DMS79 treated with DMSO at 0.1 percent for 48 hours (cell line): Measurements from ENCODE around the gene BLM.

ENCODE experiments used
- DNase-seq: peaks from one replicate; lab custom pipeline; 2025; lab: John Stamatoyannopoulos, UW

BLM gene

GRCh38 chr15:90790057-90790456 lies 72.9 kb downstream of the BLM start:
- no peak for DNase-seq

DNA sequence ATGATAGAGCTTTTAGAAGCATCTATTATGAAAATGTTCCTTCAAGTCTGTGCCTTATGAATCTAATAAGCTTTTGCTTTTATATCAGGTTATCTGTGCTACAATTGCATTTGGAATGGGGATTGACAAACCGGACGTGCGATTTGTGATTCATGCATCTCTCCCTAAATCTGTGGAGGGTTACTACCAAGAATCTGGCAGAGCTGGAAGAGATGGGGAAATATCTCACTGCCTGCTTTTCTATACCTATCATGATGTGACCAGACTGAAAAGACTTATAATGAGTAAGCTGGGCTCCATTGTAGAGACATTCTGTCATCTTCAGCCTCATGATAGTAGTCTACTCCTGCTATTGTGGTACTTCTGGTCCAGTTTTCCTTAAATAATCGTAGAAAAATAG lies 73.4 kb downstream of the BLM start:
- no peak for DNase-seq

GRCh38 chr15:90794538-90794937 lies 77.4 kb downstream of the BLM start:
- no peak for DNase-seq

GRCh38 chr15:90799639-90800170 lies 82.6 kb downstream of the BLM start:
- no peak for DNase-seq

GRCh38 chr15:90801803-90802202 lies 84.7 kb downstream of the BLM start:
- DNase-seq: no peak

GRCh38 chr15:90807074-90807785 lies 90.1 kb downstream of the BLM start:
- no peak for DNase-seq

- no peak for DNase-seq
Observed at GRCh38 chr15:90807786-90808086, 90.6 kb downstream of the BLM start.

DNA sequence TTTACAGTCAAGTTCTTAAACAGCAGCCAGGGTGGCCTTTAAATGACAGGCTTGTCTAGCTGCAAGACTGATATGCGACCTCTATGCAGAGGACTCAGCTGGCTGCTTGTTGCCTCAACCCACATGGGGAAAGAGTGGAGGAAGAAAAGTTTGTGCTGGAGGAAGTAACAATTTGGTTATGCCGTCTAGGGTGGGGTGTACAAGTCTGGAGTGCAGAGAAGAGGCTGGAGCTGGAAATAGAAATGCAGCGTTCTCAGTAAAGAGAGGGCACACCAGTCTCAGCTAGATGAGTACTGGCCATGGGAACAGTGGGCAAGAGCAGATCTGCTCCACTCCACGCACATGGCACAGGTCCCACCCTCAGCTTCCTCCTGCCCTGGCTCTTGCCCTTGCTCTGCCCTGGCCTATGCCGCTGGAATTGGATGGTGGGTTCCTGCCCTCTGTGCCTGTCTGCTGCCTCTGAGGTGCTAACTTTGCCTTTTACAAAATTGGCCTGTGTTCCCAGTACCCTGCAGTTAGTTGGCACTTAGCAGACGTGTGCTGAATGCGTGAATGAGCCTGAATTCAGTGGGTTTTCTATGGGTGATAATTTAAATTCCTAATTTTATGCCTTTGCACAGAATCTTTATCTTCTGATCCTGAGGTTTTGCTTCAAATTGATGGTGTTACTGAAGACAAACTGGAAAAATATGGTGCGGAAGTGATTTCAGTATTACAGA lies 91.5 kb downstream of the BLM start:
- DNase-seq: no peak

GRCh38 chr15:90809536-90809935 lies 92.4 kb downstream of the BLM start:
- DNase-seq: no peak

DNA sequence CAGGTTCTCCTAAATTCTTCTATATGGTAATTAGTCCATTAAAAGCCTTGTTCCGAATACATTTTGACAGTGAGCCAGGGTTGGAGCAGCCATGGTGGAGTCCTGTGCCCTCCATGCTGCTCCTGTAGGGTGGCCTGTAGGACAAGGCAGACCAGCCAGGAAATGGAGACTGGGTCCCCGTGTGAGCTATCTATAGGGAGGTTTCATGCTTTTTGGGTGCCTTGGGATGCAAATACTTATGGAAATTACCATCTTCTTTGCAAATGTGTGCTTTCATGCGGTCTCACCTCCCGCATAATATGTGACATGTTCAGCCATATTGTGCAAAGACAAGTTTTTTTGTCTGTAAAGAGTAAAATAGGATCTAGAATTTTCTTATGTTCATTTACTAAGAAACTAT lies 93.2 kb downstream of the BLM start:
- no peak for DNase-seq

GRCh38 chr15:90812171-90812957 lies 95.2 kb downstream of the BLM start:
- no peak for DNase-seq

GRCh38 chr15:90812958-90813265 lies 95.8 kb downstream of the BLM start:
- no peak for DNase-seq

DNA sequence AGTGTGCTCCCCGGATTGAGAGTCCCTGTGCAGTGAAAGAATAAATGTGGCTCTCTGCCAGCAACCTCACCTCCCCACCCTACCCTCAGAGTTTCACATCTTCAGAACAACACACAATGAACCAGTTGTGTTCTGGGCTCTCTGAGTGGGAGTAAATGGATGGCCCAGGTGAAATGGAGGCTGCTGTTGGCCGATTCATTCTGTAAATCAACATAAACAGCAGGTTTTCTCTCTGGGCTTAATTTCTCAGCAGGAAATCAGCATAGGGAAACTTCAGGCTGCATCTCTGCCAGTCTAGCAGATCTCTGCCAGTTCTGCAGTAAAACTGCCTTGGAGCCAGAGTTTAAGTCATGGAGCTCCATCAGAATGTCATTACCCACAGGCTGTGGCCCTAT lies 96.6 kb downstream of the BLM start:
- no peak for DNase-seq

DNA sequence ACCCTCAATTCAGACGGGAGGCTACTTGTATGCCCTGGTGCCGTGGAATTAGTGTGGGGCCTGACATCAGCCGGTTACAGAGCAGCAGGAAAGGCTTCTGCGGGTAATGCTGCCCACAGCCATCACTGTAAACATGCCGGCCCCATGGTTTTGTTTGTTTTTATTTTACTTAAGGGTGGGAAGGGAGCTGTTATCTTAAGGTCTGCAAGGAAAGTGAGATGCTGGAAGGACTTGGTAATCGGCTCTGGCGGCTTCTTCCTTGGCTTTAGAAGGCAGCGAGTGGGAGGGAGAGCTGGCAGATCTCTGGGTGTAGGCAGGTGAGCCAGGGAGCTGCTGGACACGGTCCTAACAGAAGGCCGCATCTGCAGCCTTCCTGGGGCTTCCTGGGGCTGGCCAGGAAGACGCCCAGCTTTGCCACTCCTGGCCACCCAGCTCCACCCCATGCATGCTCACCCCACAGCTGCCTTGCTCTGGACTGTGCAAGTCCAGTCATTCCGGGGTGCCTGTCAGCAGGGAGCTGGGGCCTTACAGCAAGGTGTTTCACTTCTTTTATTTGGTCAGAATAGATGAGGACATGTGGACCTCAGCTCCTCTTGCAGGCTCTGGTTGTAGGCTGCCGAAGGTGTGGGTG lies 97.2 kb downstream of the BLM start:
- no peak for DNase-seq

- DNase-seq: no peak
Observed at GRCh38 chr15:90816401-90817116, 99.4 kb downstream of the BLM start.

DNA sequence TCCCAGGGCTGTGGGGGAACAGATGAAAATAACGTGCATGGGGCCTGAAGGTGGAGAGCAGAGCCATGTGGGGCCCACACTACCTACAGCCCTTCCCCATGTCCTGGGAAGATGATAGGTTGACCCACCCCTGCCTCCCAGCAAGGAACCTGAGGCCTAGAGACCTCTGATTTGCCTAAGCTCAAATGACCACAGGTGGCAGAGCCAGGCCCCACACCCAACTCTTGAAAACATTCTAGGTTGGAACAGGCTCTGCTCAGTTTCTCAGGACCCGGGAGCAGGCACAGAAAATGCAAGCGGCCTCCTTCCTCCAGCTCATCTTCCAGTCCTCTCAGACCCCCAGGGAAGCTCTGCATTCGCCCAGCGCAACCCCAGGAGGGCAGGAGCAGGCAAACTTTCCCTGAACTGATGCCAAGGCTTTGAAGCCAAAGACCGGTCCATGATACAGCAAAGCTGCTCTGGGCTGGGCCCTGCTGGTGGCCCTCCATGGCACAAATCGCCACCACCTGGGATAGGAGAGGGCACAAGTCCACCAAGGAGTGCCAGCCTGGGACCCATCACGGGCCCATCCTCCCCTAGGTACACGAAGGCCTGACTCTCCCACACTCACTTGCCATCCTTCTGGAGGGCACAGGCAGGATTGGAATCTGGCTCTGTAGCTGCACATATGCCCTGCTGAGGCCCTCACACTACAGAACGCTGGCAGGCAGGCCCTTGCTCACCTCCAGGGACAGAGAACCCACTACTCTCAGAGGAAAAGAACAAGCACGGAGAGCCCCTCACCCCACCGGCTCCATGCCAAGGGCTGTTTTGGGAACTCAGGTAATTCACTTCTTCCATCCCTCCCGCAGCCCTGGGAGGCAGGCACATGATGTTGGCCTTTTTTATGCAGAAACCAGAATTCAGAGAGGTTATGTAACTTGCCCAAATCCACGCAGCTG lies 100.2 kb downstream of the BLM start:
- no peak for DNase-seq

GRCh38 chr15:90818251-90819210 lies 101.4 kb downstream of the BLM start:
- DNase-seq: no peak

GRCh38 chr15:90819390-90819789 lies 102.2 kb downstream of the BLM start:
- DNase-seq: no peak

GRCh38 chr15:90819850-90820249 lies 102.7 kb downstream of the BLM start:
- DNase-seq: no peak

DNA sequence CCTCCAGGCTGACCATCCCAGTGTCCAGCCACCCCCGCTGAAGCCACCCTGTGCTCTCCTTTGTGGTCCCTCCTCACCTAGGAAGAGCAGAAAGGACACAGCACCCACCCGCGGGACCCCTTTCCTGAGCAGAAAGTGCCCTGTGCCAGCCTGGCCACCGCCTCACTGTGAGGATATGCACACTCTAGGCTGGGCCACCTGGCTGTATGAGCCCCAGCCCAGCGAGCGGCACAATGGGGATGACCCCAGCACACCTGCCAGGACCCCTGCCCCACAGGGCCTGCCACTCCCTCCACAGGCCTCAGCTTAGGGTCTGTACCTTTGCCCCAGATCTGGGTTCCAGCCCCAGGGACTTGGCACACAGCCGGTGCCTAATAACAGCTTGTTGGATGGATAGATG lies 103.3 kb downstream of the BLM start:
- no peak for DNase-seq
